ENCODE data around the gene TUBA3C.
"Not testable (repeated sequence)": the region's sequence is repeated elsewhere in the genome, so short reads cannot be mapped to it uniquely, and the experiment has no call there.

The TUBA3C gene

GRCh38 chr13:19181621-19182485 is at the start of gene TUBA3C:
Gene TUBA3C (minus strand): TSS chr13:19181824. CDS start chr13:19181747, 77 bp downstream.
- no peak for DNase-seq

- not testable (repeated sequence) for DNase-seq
These were observed 25.8 kb upstream of the TUBA3C start for GRCh38 chr13:19207413-19207812.

GRCh38 chr13:19192622-19193021 is 11.0 kb upstream of the TUBA3C start:
- not testable (repeated sequence) for DNase-seq

- DNase-seq = not testable (repeated sequence)
These were observed 8.3 kb upstream of the TUBA3C start for GRCh38 chr13:19189911-19190310.

GRCh38 chr13:19189368-19189767 is 7.7 kb upstream of the TUBA3C start:
- not testable (repeated sequence) for DNase-seq

GRCh38 chr13:19185865-19186645 is 4.4 kb upstream of the TUBA3C start:
- no peak for DNase-seq

GRCh38 chr13:19185086-19185864 is 3.7 kb upstream of the TUBA3C start:
- no peak for DNase-seq

GRCh38 chr13:19184176-19184575 is 2.6 kb upstream of the TUBA3C start:
- no peak for DNase-seq

GRCh38 chr13:19183676-19184075 is 2.1 kb upstream of the TUBA3C start:
- no peak for DNase-seq

GRCh38 chr13:19182536-19182935 is 912 bp upstream of the TUBA3C start:
- DNase-seq = no peak

GRCh38 chr13:19181021-19181620 is 503 bp downstream of the TUBA3C start:
- DNase-seq = no peak

- no peak for DNase-seq
These were observed 1.7 kb downstream of the TUBA3C start for GRCh38 chr13:19179916-19180315.

GRCh38 chr13:19178901-19179593 is 2.6 kb downstream of the TUBA3C start:
- DNase-seq = no peak

GRCh38 chr13:19176981-19177776 is 4.4 kb downstream of the TUBA3C start:
- not testable (repeated sequence) for DNase-seq

GRCh38 chr13:19173752-19174151 is 7.9 kb downstream of the TUBA3C start:
- no peak for DNase-seq

- DNase-seq = no peak
These were observed 9.0 kb downstream of the TUBA3C start for GRCh38 chr13:19172647-19173030.

- no peak for DNase-seq
These were observed 9.5 kb downstream of the TUBA3C start for GRCh38 chr13:19172007-19172646.

- no peak for DNase-seq
These were observed 10.1 kb downstream of the TUBA3C start for GRCh38 chr13:19171563-19171962.

GRCh38 chr13:19169991-19170390 is 11.6 kb downstream of the TUBA3C start:
- no peak for DNase-seq

- DNase-seq = no peak
These were observed 12.1 kb downstream of the TUBA3C start for GRCh38 chr13:19169496-19169895.

GRCh38 chr13:19161308-19161707 is 20.3 kb downstream of the TUBA3C start:
- no peak for DNase-seq
